GM23248 (cell line): ENCODE results near the gene CAPN11. TPM values are rescaled to one million over a fixed set of nuclear protein-coding genes. Genes with fewer than 3 reads are reported as not detected.

ENCODE experiments used
- DNase-seq: peaks from one replicate; pipeline ENCODE4 v3.0.0-alpha.2; 2015
- H2AFZ ChIP-seq: fragments of 200-600 bp; sonication (generic); 2 replicates; pipeline ENCODE4 v1.6.1; 2016; ENCODE audit warnings: antibody characterized with exemption
- H3F3A ChIP-seq: fragments of 200-600 bp; sonication (generic); 2 replicates; pipeline ENCODE4 v1.6.1; 2016; ENCODE audit warnings: mild to moderate bottlenecking, antibody characterized with exemption, mixed run types; ENCODE audit not compliant: insufficient read depth
- H3K27ac ChIP-seq: fragments of 200-600 bp; sonication (generic); 2 replicates; pipeline ENCODE4 v1.5.1; 2016; ENCODE audit warnings: mild to moderate bottlenecking
- H3K27me3 ChIP-seq: fragments of 200-600 bp; sonication (generic); replicated peaks from 2 replicates; pipeline ENCODE4 v1.6.1; 2016; ENCODE audit warnings: mild to moderate bottlenecking; ENCODE audit not compliant: insufficient read depth
- H3K36me3 ChIP-seq: fragments of 200-600 bp; sonication (generic); 2 replicates; pipeline ENCODE4 v1.6.1; 2016; ENCODE audit warnings: low read depth, mild to moderate bottlenecking
- H3K4me1 ChIP-seq: fragments of 200-600 bp; sonication (generic); 2 replicates; pipeline ENCODE4 v1.6.1; 2016; ENCODE audit warnings: mild to moderate bottlenecking; ENCODE audit not compliant: insufficient read depth
- H3K4me2 ChIP-seq: fragments of 200-600 bp; sonication (generic); one replicate; pipeline ENCODE4 v1.6.1; 2016; ENCODE audit warnings: mild to moderate bottlenecking; ENCODE audit not compliant: unreplicated experiment
- H3K4me3 ChIP-seq: fragments of 200-600 bp; sonication (generic); 2 replicates; pipeline ENCODE4 v1.5.1; 2016; ENCODE audit warnings: mild to moderate bottlenecking
- H3K79me2 ChIP-seq: fragments of 200-600 bp; sonication (generic); 2 replicates; pipeline ENCODE4 v1.6.1; 2016; ENCODE audit warnings: mild to moderate bottlenecking; ENCODE audit not compliant: insufficient read depth
- H3K9ac ChIP-seq: fragments of 200-600 bp; sonication (generic); 2 replicates; pipeline ENCODE4 v1.6.1; 2016; ENCODE audit warnings: mild to moderate bottlenecking
- H3K9me2 ChIP-seq: fragments of 200-600 bp; sonication (generic); 2 replicates; pipeline ENCODE4 v1.6.1; 2016; ENCODE audit warnings: mixed run types, mild to moderate bottlenecking, moderate library complexity; ENCODE audit not compliant: insufficient read depth
- H3K9me3 ChIP-seq: fragments of 200-600 bp; sonication (generic); one replicate; pipeline ENCODE4 v1.6.1; 2017; ENCODE audit warnings: low read depth
- H4K20me1 ChIP-seq: fragments of 200-600 bp; sonication (generic); 2 replicates; pipeline ENCODE4 v1.6.0; 2016; ENCODE audit not compliant: insufficient read depth
- EZH2 ChIP-seq: fragments of 200-600 bp; sonication (generic); IDR thresholded peaks from 2 replicates; pipeline ENCODE4 v1.6.1; 2018; ENCODE audit warnings: antibody characterized with exemption, mild to moderate bottlenecking; ENCODE audit not compliant: insufficient read depth, poor library complexity, severe bottlenecking
- EZH2phosphoT487 ChIP-seq: fragments of 200-600 bp; sonication (generic); IDR thresholded peaks from 2 replicates; pipeline ENCODE4 v1.6.1; 2018; ENCODE audit warnings: antibody characterized with exemption, moderate library complexity, mild to moderate bottlenecking, low read depth; ENCODE audit not compliant: insufficient read depth
- WGBS, 2 experiments: methylation state at CpG; one replicate each; pipeline ENCODE4 v1.1.6; 2015 to 2017; ENCODE audit warnings: low lambda C conversion rate in 2 of 2, low coverage in 1 of 2; ENCODE audit errors: missing lambda C conversion rate in 2 of 2; 5-methylcytosine and 5-hydroxymethylcytosine counted together
- in situ Hi-C: fragments of 300-500 bp; cut with MboI; formaldehyde crosslinking; loops from 2 replicates; pipeline ENCODE4 v1.15.0; 2020
- polyA plus RNA-seq: library from polyadenylated mRNA; unstranded; fragments of >200 nt; fragmentation: Nextera tagmentation; extraction: Ambion mirVana; gene quantifications from 2 replicates; pipeline ENCODE4 v1.2.1, GENCODE V29; 2016
- total RNA-seq: library from RNA; depleted of rRNA; stranded (reverse); fragments of >200 nt; shearing (Covaris generic); gene quantifications from 2 replicates; pipeline ENCODE4 v1.2.3, GENCODE V29; 2014

Gene CAPN11
- total and polyA plus RNA-seq, 2 experiments from 2014 or later: not detected

DNA sequence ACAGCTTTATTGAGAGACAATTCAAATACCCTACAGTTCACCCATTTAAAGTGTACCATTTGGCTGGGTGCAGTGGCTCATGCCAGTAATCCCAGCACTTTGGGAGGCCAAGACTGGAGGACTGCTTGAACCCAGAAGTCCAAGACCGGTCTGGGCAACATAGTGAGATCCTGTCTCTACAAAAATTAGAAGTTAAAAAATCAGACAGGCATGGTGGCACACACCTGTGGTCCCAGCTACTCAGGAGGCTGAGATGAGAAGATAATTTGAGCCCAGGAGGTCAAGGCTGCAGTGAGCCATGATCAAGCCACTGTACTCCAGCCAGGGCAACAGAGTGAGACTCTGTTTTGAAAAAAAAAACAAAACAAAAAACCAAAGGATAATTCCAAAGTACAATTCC is 8.9 kb downstream of the CAPN11 start:
- no peaks in the 10 kb centered on the region for H3K36me3 ChIP-seq
- H2AFZ ChIP-seq: no peak overlapping the region
- H4K20me1 ChIP-seq: no peaks in the 10 kb centered on the region
- DNase-seq: no peak
- no peaks in the 10 kb centered on the region for H3K4me1 ChIP-seq
- H3K79me2 ChIP-seq: no peaks in the 10 kb centered on the region
- no peaks in the 10 kb centered on the region for H3K9me3 ChIP-seq
- no peak overlapping the region for H3K4me3 ChIP-seq
- no peaks in the 10 kb centered on the region for H3F3A ChIP-seq
- TF ChIP-seq EZH2: no peak
- no peak for TF ChIP-seq EZH2phosphoT487
- peaks cover 12% of the 10 kb centered on the region for H3K27me3 ChIP-seq
- in situ Hi-C loops: no loop called here
- WGBS, 2 experiments: 89 to 96% methylated on average over 1 of the region's 1 CpG
- H3K9ac ChIP-seq: no peak overlapping the region
- no peak overlapping the region for H3K4me2 ChIP-seq
- no peak overlapping the region for H3K27ac ChIP-seq
- no peaks in the 10 kb centered on the region for H3K9me2 ChIP-seq

- no peak overlapping the region for H2AFZ ChIP-seq
- in situ Hi-C loops: no loop called here
- 21 to 22% methylated on average over 9 of the region's 9 CpGs for WGBS, 2 experiments
- H3K9me2 ChIP-seq: no peaks in the 10 kb centered on the region
- no peaks in the 10 kb centered on the region; the same call in 1 of the 2 replicates for H3K27me3 ChIP-seq
- no peak for TF ChIP-seq EZH2phosphoT487
- TF ChIP-seq EZH2: no peak
- peak; percentile 53 for DNase-seq
- H3K9me3 ChIP-seq: no peaks in the 10 kb centered on the region
- H3K4me1 ChIP-seq: peaks cover 2% of the 10 kb centered on the region; the same call in 1 of the 2 replicates
- no peaks in the 10 kb centered on the region for H3K36me3 ChIP-seq
- no peaks in the 10 kb centered on the region for H4K20me1 ChIP-seq
- no peak overlapping the region for H3K9ac ChIP-seq
- H3K4me3 ChIP-seq: no peak overlapping the region
- no peak overlapping the region for H3K27ac ChIP-seq
- no peaks in the 10 kb centered on the region for H3F3A ChIP-seq
- H3K79me2 ChIP-seq: no peaks in the 10 kb centered on the region
- H3K4me2 ChIP-seq: no peak overlapping the region
Measured at GRCh38 chr6:44169154-44169553, 10.5 kb downstream of the CAPN11 start.

DNA sequence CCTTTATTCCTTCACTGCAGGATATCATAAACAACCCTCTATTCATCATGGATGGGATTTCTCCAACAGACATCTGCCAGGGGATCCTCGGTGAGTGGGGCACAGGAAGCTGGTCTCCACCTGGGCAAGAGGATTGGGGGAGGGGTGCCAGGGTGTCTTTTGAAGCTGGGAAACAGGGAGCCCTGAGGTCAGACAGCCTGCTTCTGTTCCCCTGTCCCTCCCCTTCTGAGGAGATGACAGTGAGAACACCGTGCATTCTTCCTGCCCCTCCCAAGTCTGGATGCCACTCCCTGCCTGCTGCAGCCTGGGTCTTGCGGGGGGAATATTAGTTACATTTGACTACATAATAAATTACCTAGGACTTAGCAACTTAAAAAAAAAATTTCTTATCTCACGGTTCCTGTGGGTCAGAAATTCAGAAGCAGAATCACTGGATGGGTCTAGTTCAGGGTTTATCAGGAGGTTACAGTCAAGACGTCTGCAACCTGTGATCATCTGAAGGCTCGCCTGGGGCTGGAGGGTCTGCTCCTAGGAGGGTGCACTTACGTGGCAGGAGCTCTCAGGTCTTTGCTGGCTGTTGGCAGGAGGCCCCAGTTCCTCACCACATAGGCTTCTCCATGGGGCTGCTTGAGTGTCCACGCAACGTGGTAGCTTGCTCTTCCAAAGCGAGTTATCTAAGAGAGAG is 11.4 kb downstream of the CAPN11 start:
- Histone ChIP-seq H4K20me1 (no peaks in the 10 kb centered on the region), H3K9ac (no peak overlapping the region), H3K9me3 (no peaks in the 10 kb centered on the region), H3K27me3 (no peaks in the 10 kb centered on the region; the same call in 1 of the 2 replicates), H3K36me3 (no peaks in the 10 kb centered on the region), H3K79me2 (no peaks in the 10 kb centered on the region), H2AFZ (no peak overlapping the region), H3K4me2 (no peak overlapping the region), H3K9me2 (no peaks in the 10 kb centered on the region), H3K27ac (no peak overlapping the region), H3F3A (no peaks in the 10 kb centered on the region), H3K4me1 (peaks cover 2% of the 10 kb centered on the region; the same call in 1 of the 2 replicates), H3K4me3 (no peak overlapping the region)
- no peak for DNase-seq
- TF ChIP-seq EZH2 (no peak), EZH2phosphoT487 (no peak)
- WGBS, 2 experiments: 57 to 61% methylated on average over 10 of the region's 10 CpGs
- in situ Hi-C loops: no loop called here

- Histone ChIP-seq H3K79me2 (no peaks in the 10 kb centered on the region), H3K4me1 (peaks cover 2% of the 10 kb centered on the region; the same call in 1 of the 2 replicates)
- in situ Hi-C loops: no loop called here
Measured at GRCh38 chr6:44171899-44172546, 13.4 kb downstream of the CAPN11 start.

More at GRCh38 chr6:44171899-44172546, 13.4 kb downstream of the CAPN11 start:
- Histone ChIP-seq H3K36me3 (no peaks in the 10 kb centered on the region), H3F3A (no peaks in the 10 kb centered on the region), H3K4me3 (no peak overlapping the region), H3K9me2 (no peaks in the 10 kb centered on the region), H3K27me3 (no peaks in the 10 kb centered on the region), H3K9me3 (no peaks in the 10 kb centered on the region), H2AFZ (no peak overlapping the region), H3K9ac (no peak overlapping the region), H3K4me2 (no peak overlapping the region), H3K27ac (no peak overlapping the region), H4K20me1 (no peaks in the 10 kb centered on the region)
- DNase-seq: no peak
- WGBS, 2 experiments: 72 to 75% methylated on average over 12 of the region's 12 CpGs
- no peak for TF ChIP-seq EZH2
- no peak for TF ChIP-seq EZH2phosphoT487
